Endothelial cell of umbilical vein (primary cell): Measurements from ENCODE around the gene GUK1. TPM values are rescaled to one million over a fixed set of nuclear protein-coding genes. Genes with fewer than 3 reads are reported as not detected.

Experiments used
- BruUV-seq: library from RNA; stranded (reverse); fragments of 400-500 nt; replicated peaks from 2 replicates; lab custom pipeline; 2021; lab: Mats Ljungman, UMichigan
- CTCF ChIA-PET: fragments of 300-600, 350-600 bp; sonication (Branson Sonifier 250); formaldehyde crosslinking; loops from one replicate; lab custom pipeline; 2021; ENCODE audit warnings: antibody characterized with exemption, inconsistent platforms; lab: Charles Lee
- POLR2A ChIA-PET: fragments of 300-600, 350-600 bp; sonication (Branson Sonifier 250); formaldehyde crosslinking; loops from one replicate; lab custom pipeline; 2021; ENCODE audit warnings: antibody characterized with exemption, inconsistent platforms; lab: Charles Lee
- DNase-seq: peaks from one replicate; pipeline ENCODE4 v3.0.0-alpha.2; 2011; ENCODE audit warnings: low read depth, low spot score
- FAIRE-seq: peaks from 2 replicates; lab custom pipeline; 2011; peaks lifted over from hg19 to GRCh38; lab: Jason Lieb, UNC
- H2AFZ ChIP-seq: 2 replicates; pipeline ENCODE4 v1.6.0; 2012; ENCODE audit warnings: low read depth, low read length, control low read depth, inconsistent platforms
- H3K27ac ChIP-seq: 2 replicates; pipeline ENCODE4 v1.5.1; 2011; ENCODE audit warnings: low read depth, mild to moderate bottlenecking, control low read depth, low read length, moderate library complexity; ENCODE audit not compliant: insufficient read depth
- H3K27me3 ChIP-seq, 2 experiments: 2 replicates each; pipeline versions ENCODE4 v1.6.0 to v1.6.1; 2011; ENCODE audit warnings: low read length in 2 of 2, mixed read lengths in 1 of 2; ENCODE audit not compliant: control insufficient read depth in 2 of 2, insufficient read depth in 2 of 2
- H3K36me3 ChIP-seq, 2 experiments: 2 replicates in 1 of 2; 3 replicates in 1 of 2; pipeline ENCODE4 v1.5.1; 2011; ENCODE audit warnings: low read length in 2 of 2, mild to moderate bottlenecking in 1 of 2, moderate library complexity in 1 of 2; ENCODE audit not compliant: control insufficient read depth in 2 of 2, insufficient read depth in 2 of 2; ENCODE audit errors: extremely low read depth in 1 of 2
- H3K4me1 ChIP-seq: 3 replicates; pipeline ENCODE4 v1.5.1; 2011; ENCODE audit warnings: mild to moderate bottlenecking, low read length; ENCODE audit not compliant: control insufficient read depth, insufficient read depth; ENCODE audit errors: extremely low read depth
- H3K4me2 ChIP-seq: 2 replicates; pipeline ENCODE4 v1.6.1; 2011; ENCODE audit warnings: low read length, control low read depth, mixed read lengths; ENCODE audit not compliant: insufficient read depth
- H3K4me3 ChIP-seq, 3 experiments: fragments of 200-600 bp in 1 of 3; sonication (generic), shearing (Covaris generic) in 1 of 3; replicated peaks in 1 of 3; 2 replicates each; pipeline ENCODE4 v1.5.1; 2011 to 2016; ENCODE audit warnings: control low read depth in 3 of 3, low read length in 3 of 3, mild to moderate bottlenecking in 2 of 3, inconsistent platforms in 1 of 3, low read depth in 1 of 3, moderate library complexity in 1 of 3; ENCODE audit not compliant: insufficient read depth in 1 of 3
- H3K79me2 ChIP-seq: 2 replicates; pipeline ENCODE4 v1.6.0; 2012; ENCODE audit warnings: low read length, inconsistent platforms; ENCODE audit not compliant: control insufficient read depth, insufficient read depth
- H3K9ac ChIP-seq: replicated peaks from 2 replicates; pipeline ENCODE3; 2011; ENCODE audit warnings: low read length, control low read depth; ENCODE audit not compliant: insufficient read depth; ENCODE audit errors: extremely low read depth
- H3K9me1 ChIP-seq: replicated peaks from 3 replicates; pipeline ENCODE4 v1.6.0; 2011; ENCODE audit warnings: mild to moderate bottlenecking, low read length; ENCODE audit not compliant: control insufficient read depth, insufficient read depth; ENCODE audit errors: extremely low read depth
- H3K9me3 ChIP-seq: replicated peaks from 2 replicates; pipeline ENCODE4 v1.5.1; 2012; ENCODE audit warnings: low read length, inconsistent platforms; ENCODE audit not compliant: control insufficient read depth, insufficient read depth
- H4K20me1 ChIP-seq: replicated peaks from 2 replicates; pipeline ENCODE3; 2011; ENCODE audit warnings: mild to moderate bottlenecking, low read length; ENCODE audit not compliant: control insufficient read depth, insufficient read depth; ENCODE audit errors: extremely low read depth
- FOS ChIP-seq: IDR thresholded peaks from 2 replicates; pipeline ENCODE4 v1.6.1; 2011; ENCODE audit warnings: mild to moderate bottlenecking, low read length, moderate library complexity, borderline replicate concordance; ENCODE audit not compliant: insufficient read depth
- GATA2 ChIP-seq: IDR thresholded peaks from 2 replicates; pipeline ENCODE4 v1.7.0; 2011; ENCODE audit warnings: low read depth, mild to moderate bottlenecking, moderate library complexity, mixed read lengths, low read length; ENCODE audit not compliant: insufficient read length, insufficient read depth
- JUN ChIP-seq: IDR thresholded peaks from 2 replicates; pipeline ENCODE4 v1.6.1; 2011; ENCODE audit warnings: borderline replicate concordance, low read depth; ENCODE audit not compliant: insufficient read length, insufficient read depth
- POLR2A ChIP-seq: IDR thresholded peaks from 2 replicates; pipeline ENCODE4 v1.6.1; 2012; ENCODE audit warnings: low read depth, mild to moderate bottlenecking, control low read depth, low read length
- POLR2AphosphoS5 ChIP-seq: IDR thresholded peaks from 2 replicates; pipeline ENCODE4 v1.6.1; 2012; ENCODE audit warnings: low read depth, mild to moderate bottlenecking, control low read depth, low read length, moderate library complexity; ENCODE audit not compliant: insufficient read depth
- dilution Hi-C: fragments of 300-500 bp; cut with MboI; formaldehyde crosslinking; loops from one replicate; pipeline ENCODE4 v1.15.0; 2019; ENCODE audit warnings: low sequenced_read_pairs; ENCODE audit not compliant: extremely low pct_ligation_motif_present
- intact Hi-C: fragments of 100-400 bp; cut with micrococcal nuclease; formaldehyde crosslinking; loops from one replicate; pipeline ENCODE4 v1.10.0; 2022
- polyA plus RNA-seq, 4 experiments: library from polyadenylated mRNA; depleted of rRNA in 3 of 4; stranded (reverse) in 3 of 4; unstranded in 1 of 4; fragments of >200 nt; gene quantifications; 2 replicates each; pipeline versions ENCODE4 v1.2.1 to v1.2.3, GENCODE V29; 2011 to 2012; ENCODE audit warnings: missing spikeins in 1 of 4
- total RNA-seq: library from RNA; stranded (reverse); gene quantifications from 2 replicates; pipeline ENCODE4 v1.2.3, GENCODE V29; 2021
- TF ChIP-seq, protein P1 (sequence below), 2 donors: IDR thresholded peaks; 1 replicate in 1 of 2; 2 replicates in 1 of 2; pipeline ENCODE4 v1.5.1; 2011; ENCODE audit warnings: low read length in 2 of 2, mild to moderate bottlenecking in 2 of 2, moderate library complexity in 2 of 2, control low read depth in 1 of 2, inconsistent platforms in 1 of 2, low read depth in 1 of 2; ENCODE audit not compliant: insufficient read depth in 1 of 2; ENCODE audit errors: extremely low read depth in 1 of 2
- TF ChIP-seq, protein P2 (sequence below): IDR thresholded peaks from 2 replicates; pipeline ENCODE4 v1.6.1; 2011; ENCODE audit not compliant: insufficient read depth, insufficient read length

Gene GUK1
- total and polyA plus RNA-seq, 2 donors (not counting 3 experiments of a cell fraction or from before 2014, with no cell fraction given): 239 to 742 TPM

DNA sequence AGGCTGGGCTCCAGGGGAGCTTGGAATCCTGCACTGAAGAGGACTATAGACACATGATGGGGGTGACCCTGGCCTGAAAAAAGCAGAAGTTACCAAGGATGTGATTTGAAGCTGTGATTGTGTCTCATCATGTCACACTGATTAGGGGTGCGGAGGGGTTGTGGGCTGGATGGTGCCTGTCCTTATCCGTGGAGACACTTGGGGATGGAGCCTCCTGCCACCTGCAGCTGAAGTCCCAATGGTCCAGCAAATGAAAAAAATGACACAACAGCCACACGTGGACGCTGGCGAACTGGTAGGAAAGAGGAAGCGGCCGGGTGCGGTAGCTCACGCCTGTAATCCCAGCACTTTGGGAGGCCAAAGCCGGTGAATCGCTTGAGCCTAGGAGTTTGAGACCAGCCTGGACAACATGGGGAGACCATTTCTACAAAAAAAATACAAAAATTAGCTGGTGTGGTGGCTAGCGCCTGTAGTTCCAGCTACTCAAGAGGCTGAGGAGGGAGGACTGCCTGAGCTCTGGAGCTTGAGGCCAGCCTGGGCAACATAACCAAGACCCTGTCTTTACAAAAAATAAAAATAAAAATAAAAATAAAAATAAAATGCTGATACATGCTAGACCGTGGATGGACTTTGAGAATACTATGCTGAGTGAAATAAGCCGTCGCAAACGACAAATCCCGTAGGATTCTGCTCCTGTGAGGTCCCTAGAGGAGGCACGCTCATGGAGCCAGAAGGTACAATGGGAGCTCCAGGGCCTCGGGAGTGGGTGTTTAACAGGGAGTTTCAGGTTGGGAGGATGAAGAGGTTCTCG is 24.7 kb downstream of the GUK1 start:
- Histone ChIP-seq H3K27ac (peak overlapping the region; percentile 59), H3K9me3 (no peaks in the 10 kb centered on the region), H3K4me1 (peaks cover 29% of the 10 kb centered on the region), H3K4me2 (peak overlapping the region; percentile 86), H3K4me3 (peak overlapping the region in 2 of 3 experiments; percentile 31 to 55), H2AFZ (peak overlapping the region; percentile 82), H3K9ac (peak overlapping the region; percentile 45), H3K36me3 (no peaks in the 10 kb centered on the region), H3K27me3 (no peaks in the 10 kb centered on the region), H3K79me2 (peaks cover 10% of the 10 kb centered on the region), H3K9me1 (no peaks in the 10 kb centered on the region), H4K20me1 (no peaks in the 10 kb centered on the region)
- dilution Hi-C loops (no loop called here), intact Hi-C loops (loop anchor here (1.0 to 10.0 kb wide), 8 partner anchors 24 to 380 kb away; partner anchors contain the start of genes C1orf35, GUK1, MRPL55 and RNF187)
- ChIA-PET POLR2A (interaction anchor here (0.9 to 1.7 kb wide), 7 partner anchors 14 to 81 kb away, joined by 3 to 6 read pairs (median 4); no protein-coding TSS in a partner anchor), CTCF (interaction anchor here (0.6 to 4.9 kb wide), 16 partner anchors 8 to 293 kb away, joined by 3 to 43 read pairs (median 4); partner anchors contain the start of genes GUK1 and MRPL55)
- TF ChIP-seq POLR2AphosphoS5: no peak
- TF ChIP-seq JUN: no peak
- TF ChIP-seq GATA2: no peak
- TF ChIP-seq, protein P1, sequence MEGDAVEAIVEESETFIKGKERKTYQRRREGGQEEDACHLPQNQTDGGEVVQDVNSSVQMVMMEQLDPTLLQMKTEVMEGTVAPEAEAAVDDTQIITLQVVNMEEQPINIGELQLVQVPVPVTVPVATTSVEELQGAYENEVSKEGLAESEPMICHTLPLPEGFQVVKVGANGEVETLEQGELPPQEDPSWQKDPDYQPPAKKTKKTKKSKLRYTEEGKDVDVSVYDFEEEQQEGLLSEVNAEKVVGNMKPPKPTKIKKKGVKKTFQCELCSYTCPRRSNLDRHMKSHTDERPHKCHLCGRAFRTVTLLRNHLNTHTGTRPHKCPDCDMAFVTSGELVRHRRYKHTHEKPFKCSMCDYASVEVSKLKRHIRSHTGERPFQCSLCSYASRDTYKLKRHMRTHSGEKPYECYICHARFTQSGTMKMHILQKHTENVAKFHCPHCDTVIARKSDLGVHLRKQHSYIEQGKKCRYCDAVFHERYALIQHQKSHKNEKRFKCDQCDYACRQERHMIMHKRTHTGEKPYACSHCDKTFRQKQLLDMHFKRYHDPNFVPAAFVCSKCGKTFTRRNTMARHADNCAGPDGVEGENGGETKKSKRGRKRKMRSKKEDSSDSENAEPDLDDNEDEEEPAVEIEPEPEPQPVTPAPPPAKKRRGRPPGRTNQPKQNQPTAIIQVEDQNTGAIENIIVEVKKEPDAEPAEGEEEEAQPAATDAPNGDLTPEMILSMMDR (IDR thresholded peaks at IDR 0.05; ENCODE audit: extremely low read depth in 1 of 2, insufficient read depth in 1 of 2, low read depth in 1 of 2, low read length in 2 of 2): no peak
- no peak for TF ChIP-seq POLR2A
- TF ChIP-seq, protein P2, sequence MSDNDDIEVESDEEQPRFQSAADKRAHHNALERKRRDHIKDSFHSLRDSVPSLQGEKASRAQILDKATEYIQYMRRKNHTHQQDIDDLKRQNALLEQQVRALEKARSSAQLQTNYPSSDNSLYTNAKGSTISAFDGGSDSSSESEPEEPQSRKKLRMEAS: no peak
- TF ChIP-seq FOS: no peak
- DNase-seq (no peak), FAIRE-seq (no peak)
- BruUV-seq: TSS peak; percentile 77
